ENCODE data around the gene BNIP3.

The BNIP3 gene

DNA sequence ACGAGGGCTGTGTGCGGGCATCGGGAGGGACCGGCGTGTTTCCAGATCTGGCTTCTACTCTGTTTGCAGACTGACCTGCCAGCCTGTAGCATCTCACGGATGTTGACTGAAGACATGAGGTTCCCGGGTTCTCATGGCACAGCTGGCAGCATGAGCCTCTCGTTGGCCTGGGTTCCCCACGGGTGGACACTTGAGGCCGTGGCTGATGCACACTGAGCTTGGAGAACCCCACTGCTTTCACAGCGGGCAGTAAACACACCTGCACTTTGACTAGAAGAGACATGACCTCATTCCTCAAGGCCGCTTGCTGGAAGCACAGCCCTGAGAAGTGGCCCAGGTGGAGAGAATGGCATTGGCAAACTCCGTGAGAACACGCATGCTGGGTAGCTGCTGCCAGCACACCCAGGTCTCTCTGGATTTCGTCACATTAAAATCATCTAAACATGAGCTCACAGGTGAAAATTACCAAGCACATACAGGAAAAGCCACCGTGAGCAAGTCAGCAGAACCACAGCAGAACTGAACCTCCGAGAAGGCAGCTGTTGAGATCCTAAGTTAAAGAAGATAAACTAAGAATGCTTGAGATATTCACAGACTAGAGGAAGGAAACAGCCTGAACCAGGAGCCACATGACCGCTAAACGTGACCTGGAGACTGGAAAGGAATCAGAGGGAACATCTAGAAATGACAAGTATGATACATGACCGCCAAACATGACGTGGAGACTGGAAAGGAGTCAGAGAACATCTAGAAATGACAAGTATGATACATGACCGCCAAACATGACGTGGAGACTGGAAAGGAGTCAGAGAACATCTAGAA is 32.5 kb downstream of the BNIP3 start:
- DNase-seq (ENCODE audit: low read depth) = no peak

DNA sequence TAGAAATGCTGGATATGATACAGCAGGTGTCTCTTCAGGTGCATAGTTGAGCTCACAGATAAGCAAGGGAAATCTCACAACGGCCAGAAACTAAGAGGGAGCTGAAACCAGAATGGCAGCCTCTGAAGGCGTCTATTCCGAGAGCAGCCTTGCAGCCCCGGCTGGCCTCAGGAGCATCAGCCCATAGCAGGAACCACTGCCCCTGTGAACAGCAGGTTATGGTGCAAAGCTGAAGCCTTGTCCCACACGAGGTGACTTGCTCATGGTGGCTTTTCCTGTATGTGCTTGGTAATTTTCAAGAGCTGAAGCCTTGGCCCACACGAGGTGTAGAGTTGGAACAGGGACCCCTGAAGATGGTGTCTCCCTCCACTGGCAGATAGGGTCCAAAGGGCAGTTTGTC is 33.2 kb downstream of the BNIP3 start:
- no peak for DNase-seq (ENCODE audit: low read depth)

GRCh38 chr10:131947631-131948347 is 33.9 kb downstream of the BNIP3 start:
- DNase-seq (ENCODE audit: low read depth) = no peak

DNA sequence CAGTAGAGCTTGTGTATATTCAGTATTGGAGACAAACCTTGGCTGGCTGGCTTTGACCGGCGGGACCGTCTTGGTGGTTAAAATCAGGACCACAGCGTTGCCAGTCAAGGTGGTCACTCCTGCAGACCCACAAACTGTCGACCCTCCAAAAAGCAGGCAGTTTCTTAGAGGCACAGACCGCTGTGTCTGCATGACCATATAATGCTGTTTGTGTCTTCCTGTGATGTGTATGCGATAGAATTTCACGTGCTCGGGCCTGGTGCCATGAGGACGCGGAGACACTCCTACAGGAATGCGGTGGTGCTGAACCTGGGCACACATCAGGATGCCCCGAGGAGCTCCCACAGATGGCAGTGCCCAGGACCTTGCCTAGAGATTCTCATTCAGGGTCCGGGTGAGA is 34.8 kb downstream of the BNIP3 start:
- no peak for DNase-seq (ENCODE audit: low read depth)

GRCh38 chr10:131946321-131946751 is 35.4 kb downstream of the BNIP3 start:
- DNase-seq (ENCODE audit: low read depth) = no peak

DNA sequence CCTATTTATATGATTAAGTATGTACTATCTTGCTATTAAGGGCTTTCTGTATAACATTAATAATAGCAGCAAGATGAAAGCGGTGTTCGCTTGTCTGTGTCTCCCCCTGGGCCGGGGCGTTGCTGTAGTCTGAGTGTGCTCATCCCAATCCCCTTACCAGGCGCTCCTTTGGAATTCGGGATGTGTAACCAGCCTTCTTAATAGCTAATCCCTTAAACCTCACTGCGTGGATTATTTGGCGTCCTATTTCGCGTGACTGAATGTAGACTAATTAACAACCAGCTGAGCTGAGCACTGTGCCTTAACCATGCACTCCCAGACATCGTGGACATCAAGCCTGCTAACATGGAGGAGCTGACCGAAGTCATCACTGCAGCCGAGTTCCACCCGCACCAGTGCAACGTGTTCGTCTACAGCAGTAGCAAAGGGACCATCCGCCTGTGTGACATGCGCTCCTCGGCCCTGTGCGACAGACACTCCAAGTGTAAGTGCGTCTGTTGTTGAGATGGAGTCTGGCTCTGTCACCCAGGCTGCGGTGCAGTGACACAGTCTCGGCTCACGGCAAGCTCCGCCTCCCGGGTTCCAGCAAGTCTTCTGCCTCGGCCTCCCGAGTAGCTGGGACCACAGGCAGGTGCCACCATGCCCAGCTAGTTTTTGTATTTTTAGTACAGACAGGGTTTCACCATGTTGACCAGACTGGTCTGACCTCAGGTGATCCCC is 36.6 kb downstream of the BNIP3 start:
- DNase-seq (ENCODE audit: low read depth) = no peak

GRCh38 chr10:131944412-131944811 is 37.3 kb downstream of the BNIP3 start:
- no peak for DNase-seq (ENCODE audit: low read depth)

DNA sequence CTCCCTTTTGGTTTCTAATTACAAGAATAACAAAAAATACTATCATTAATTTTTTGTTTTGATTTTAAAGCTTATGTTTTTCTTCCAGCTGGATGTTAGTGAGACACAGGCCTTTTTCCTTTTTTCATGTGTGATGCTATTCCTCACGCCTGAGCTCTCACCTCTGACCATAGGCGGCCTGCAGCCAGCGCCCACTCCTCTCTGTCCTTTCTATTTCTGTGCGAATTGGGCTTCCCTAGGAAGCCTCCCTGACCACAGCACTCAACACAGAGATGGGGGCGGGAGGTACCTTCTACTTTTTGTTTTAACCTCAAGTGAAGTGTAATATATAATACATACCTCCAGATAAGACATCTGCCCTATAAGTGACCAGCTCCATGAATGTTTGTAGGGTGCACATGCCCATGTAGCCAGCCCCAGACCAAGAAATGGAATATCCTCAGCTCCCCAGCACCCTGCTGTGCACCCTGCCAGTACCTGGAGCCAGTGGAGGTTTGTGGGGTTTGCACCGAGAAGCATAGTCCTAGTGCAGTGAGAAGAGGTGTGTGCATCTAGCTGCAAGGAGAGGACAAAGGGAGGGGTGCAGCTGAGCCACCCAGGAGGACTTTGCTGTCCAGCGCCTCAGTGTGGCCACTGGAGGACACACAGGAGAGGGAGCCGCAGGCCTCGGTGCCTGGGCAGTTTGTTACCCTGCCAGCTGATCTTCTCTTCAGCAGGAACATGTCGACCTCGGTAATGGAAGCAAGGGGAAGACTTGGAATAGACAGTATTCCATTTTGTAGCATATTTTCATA is 38.5 kb downstream of the BNIP3 start:
- DNase-seq (ENCODE audit: low read depth) = no peak

- no peak for DNase-seq (ENCODE audit: low read depth)
Measured at GRCh38 chr10:131942455-131942854, 39.3 kb downstream of the BNIP3 start.

DNA sequence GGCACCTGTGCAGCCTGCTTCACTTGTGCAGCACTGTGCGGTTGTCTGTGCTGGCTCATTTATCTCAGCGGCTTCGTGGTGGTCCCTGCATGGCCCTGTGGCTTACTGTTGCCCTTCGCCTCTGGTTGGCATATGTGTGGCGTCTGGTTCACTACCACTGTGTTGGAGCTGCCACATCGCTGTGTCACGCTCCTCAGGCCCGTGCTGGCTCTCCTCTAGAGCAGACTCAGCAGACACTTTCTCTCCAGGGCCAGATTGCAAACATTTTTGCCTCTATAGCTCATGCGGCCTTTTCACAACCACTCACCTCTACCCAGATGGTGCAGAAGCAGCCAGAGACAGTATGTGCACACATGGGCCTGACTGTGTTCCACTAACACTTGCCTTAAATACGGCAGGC is 43.0 kb downstream of the BNIP3 start:
- no peak for DNase-seq (ENCODE audit: low read depth)

DNA sequence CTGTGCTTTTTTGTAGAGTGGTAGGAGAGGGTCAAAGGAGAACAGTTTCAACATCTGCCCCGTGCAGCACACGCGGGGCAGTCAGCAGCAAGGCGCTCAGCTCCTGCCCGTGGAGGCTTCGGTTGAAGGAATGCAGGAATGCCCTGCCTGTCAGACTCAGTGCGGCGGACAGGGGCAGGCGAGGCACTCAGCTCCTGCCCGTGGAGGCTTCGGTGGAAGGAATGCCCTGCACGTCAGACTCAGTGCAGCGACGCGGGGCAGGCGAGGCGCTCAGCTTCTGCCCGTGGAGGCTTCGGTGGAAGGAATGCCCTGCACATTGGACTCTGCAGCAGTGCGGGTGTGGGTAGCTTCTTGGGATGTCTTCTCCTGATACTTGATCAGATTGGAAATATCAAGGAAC is 43.9 kb downstream of the BNIP3 start:
- DNase-seq (ENCODE audit: low read depth) = no peak

GRCh38 chr10:131936736-131937135 is 45.0 kb downstream of the BNIP3 start:
- no peak for DNase-seq (ENCODE audit: low read depth)

GRCh38 chr10:131936294-131936693 is 45.4 kb downstream of the BNIP3 start:
- DNase-seq (ENCODE audit: low read depth) = no peak

- no peak for DNase-seq (ENCODE audit: low read depth)
Measured at GRCh38 chr10:131935260-131935659, 46.5 kb downstream of the BNIP3 start.

- DNase-seq (ENCODE audit: low read depth) = no peak
Measured at GRCh38 chr10:131934769-131935168, 47.0 kb downstream of the BNIP3 start.

- no peak for DNase-seq (ENCODE audit: low read depth)
Measured at GRCh38 chr10:131933696-131934086, 48.0 kb downstream of the BNIP3 start.

- no peak for DNase-seq (ENCODE audit: low read depth)
Measured at GRCh38 chr10:131933016-131933695, 48.6 kb downstream of the BNIP3 start.

GRCh38 chr10:131931981-131932380 is 49.7 kb downstream of the BNIP3 start:
- no peak for DNase-seq (ENCODE audit: low read depth)

GRCh38 chr10:131930586-131931330 is 51.0 kb downstream of the BNIP3 start:
- no peak for DNase-seq (ENCODE audit: low read depth)

DNA sequence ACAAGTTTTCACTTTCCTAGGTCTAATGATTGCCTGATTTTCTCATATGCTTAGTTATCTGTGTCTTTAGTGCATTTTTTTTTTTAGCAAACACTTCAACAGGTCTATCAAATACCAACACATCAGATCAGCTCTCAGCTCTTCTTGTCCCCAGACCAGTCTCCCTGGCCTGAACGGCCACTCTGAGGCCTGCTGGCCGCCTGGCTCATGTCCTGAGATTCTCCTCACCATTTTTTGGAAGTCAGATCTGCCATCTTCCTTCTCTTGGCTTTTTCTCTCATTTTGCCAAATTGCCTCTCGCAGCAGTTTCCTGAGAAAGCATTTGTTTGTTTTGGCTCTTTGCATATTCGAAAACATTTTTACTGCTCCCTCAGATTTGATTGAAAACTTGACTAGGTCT is 51.6 kb downstream of the BNIP3 start:
- no peak for DNase-seq (ENCODE audit: low read depth)
